Stimulated activated CD8-positive, alpha-beta memory T cell treated with anti-CD3 and anti-CD28 coated beads, Interleukin-4, amount 100 ng/mL, for 48 hours (primary cell): ENCODE data around the gene CD58.

ENCODE experiments used
- DNase-seq: peaks from one replicate; pipeline ENCODE4 v3.0.0-alpha.2; 2020

CD58 gene

DNA sequence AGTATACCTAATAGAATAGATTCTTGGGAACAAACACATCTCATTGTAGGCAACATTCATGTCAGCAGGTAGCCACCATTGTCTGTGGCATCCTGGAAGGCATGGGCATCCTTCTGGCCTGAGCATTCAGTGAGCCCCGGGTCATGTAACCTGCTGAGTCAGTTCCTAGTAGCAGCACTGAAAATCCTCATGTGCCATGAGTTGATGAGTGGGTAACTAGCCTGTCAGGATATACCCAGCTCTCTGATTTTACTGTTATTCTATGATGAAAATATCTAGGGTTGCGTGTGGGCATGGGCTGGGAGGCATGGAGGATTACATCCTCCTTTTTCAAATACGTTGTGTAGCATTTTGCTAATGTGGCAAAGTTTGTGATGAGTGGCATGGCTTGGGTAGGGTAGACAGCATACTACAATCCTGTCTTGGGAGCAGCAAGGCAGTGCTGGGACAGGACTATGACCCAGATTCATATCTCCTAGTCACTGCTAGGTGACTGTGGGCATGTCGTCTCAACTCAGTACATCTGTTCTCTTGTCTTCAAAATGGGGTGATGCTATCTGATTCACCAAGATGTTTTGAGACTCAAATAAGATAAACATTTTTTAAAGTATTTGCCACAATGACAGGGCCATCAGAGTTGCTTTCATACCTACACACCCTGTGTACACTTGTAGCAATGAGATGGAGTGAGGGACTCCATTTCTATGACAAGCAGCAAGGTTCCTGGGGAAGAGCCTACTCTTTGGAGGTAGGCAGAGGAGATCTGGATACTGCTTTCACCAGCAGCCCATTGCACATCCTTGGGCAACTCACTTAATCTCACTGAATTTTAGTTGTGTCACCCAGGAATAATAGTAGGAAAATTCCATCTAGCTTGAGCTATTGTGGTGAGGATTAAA is 62.5 kb downstream of the CD58 start:
- DNase-seq: no peak

DNA sequence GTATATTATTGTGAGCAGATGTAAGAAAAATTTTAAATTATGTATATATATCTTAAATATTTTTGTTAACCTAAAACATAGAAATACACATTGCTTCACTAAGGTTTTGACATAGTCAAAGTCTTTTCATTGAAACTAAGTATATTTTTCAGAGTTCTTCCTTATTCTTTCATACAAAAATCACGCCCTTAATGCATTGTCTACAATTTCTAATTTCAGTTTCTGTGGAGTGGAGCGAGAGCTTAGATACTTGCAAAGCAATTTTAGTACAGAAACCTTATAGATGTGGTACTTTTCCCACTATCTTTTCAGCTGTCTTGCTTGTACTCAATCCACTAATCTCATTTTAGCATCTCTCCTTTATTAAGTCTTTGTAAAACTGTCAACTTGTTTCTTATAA is 63.2 kb downstream of the CD58 start:
- DNase-seq: no peak

DNA sequence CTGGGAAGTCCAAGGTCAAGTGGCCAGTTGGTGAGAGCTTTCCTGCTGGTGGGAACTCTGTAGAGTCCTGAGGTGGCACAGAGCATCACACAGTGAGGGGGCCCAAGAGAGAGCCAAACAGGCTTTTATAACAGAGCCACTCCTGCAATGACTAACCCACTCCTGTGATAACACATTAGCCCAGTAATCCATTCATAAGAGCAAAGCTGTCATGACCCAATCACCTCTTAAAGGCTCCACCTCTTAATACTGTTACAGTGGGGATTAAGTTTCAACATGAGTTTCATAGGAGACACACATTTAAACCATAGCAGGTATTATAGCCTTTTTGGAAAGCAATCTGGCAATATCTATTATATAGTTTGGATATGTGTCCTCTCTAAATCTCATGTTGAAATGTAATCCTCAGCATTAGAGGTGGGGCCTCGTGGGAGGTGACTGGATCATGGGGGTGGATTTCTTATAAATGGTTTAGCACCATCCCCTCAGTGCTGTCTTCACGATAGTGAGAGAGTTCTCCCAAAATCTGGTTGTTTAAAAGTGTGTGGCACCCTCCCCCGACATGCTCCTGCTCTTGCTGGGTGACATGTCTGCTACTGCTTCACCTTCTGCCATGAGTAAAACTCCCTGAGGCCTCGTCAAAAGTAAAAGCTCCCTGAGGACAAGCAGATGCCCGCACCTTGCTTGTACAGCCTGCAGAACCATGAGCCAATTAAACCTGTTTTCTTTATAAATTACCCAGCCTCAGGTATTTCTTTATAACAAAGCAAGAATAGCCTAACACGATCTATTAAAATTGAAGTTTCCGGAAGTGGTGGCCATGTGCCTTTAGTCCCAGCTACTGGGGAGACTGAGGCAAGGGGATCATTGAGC is 64.5 kb downstream of the CD58 start:
- DNase-seq: no peak

DNA sequence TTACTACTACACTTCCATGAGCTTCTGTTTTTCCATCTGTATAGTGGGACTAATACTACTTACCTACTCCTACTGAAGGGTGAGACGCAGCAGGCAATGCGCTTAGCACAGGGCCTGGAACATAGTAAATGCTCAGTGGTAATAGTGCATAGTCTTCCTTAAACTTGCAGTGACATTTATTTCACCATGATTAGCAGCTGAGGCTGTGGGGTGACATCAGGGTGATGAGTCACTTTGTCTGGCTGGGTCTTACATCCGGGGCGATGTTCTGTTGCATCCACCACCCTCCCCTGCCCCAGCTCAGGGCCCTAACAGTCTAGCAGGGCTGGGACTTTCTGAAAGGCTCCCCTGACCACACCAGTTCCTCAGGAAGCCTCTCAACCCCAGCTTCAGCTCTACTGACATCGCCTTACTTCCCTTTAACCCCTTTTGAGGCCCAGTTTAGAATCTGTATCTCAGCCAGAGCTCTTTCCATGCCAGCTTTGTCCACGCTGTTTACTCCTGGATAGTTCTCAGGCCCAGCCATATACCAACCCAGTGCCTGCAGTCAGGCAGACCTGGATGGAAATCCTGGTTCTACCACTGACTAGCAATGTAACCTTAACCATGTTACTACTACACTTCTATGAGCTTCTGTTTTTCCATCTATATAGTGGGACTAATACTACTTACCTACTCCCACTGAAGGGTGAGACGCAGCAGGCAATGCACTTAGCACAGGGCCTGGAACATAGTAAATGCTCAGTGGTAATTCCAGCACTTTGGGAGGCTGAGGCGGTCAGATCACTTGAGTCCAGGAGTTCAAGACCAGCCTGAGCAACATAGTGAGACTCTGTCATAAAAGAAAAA is 66.3 kb downstream of the CD58 start:
- peak; percentile 83 for DNase-seq

DNA sequence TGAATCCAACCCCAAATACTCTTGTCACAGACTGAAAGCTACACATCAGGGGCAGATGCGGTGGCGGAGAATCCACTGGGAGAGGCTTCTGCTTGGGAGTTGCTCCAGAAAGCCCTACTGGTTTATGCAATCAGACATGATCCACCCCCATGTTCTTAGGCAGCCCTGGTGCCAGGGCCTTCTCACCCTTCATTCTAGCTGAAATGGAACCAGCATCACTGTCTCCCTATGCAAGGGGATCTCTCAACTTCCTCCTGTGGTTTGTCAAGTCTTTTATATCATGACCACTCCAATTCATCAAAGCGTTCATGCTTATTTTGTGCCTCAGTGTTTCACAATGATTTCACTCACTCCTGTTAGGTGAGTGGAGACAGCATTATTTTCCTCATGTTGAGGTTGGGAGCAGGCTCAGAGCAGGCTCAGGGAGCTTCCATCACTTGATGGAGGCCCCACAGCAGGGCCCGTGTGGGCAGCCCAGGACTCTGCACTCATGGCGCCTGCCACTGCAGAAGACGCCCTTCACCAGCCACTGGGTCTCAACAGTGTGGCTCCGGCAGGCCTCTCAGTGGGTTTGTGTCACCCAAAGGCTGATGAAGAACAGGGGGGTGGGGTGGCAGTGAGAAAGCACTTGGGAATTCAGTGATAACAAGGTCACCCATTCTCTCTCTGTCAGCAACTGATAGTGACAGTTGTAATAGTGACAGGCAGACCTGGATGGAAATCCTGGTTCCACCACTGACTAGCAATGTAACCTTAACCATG is 67.1 kb downstream of the CD58 start:
- DNase-seq: peak; percentile 50

DNA sequence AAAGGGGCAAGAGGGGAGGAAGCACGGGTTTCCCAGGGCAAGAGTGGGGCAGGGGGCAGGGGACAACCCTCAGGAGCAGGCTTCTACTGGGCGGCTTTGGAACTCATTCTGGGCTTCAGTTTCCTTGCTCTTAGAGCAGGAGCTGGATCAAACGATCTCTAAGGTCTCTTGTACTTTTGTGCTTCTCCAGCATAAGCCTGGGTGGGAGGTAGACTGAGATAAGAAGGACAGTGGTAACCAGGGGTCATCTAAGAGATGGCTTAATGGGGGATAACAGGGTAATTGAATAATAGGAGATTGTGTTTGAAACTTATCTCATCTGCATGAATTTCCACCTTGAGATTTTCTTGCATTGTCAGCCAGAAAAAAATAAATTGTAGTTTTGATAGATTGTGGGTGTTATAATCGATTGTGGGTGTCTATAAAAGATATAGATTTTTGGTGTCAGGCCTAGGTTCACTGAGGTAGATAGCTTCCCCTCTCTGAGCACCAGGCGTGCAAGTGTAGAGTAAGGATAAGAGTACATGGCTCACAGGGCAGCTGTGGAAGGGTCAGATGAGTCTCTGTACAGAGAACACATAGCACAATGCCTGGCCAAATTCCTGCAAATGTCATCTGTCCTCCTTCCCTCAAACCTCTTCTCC is 68.0 kb downstream of the CD58 start:
- DNase-seq: no peak

DNA sequence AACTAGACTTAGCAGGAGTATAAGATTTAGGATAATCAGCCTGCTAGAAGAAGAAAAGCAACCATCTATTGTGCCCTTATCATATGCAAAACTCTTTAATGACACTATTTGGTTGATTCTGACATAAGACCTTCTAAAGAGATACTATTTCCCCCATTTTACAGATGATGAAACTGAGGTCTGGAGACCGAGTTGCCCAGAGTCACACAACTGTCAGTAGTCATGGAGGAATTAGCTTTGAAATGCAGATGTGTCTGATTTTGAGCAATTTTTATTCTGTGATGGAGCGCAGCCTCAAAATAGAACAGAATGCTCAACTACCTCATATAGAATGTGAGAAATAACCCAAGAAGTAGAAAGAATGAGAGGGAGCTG is 69.0 kb downstream of the CD58 start:
- no peak for DNase-seq

DNA sequence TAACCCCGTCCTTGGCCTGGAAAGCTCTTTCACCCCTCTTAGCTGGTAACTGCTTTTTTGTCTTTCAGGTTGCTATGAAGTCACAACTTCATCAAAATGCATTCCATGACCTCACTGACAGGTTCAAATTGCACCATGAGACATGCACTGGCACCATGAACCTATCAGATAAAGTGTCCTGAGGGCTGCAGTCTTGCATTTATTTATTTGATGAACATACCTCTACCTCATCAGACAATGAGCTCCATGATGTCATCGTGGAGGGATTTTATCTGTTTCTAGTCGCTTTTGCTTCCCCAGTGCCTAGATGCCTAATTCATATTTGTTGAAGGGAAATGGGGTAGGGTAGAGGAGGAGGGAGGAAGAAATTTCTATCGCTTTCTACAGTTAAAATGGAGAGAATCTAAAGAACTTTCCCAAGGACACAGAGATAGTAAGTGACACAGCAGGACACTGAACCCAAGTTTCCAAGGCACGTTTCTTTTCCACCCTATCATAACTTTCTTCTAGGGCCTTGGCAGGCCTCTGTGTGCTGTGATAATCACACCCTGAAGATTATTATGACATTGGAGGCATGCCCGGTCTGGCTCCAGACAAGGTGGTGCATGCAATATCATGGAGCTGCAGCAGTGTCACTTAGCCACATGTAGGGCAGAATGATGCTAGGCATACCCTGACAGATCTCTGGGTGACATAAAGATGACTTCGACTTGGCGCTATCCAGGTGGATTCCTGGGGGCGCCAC is 69.5 kb downstream of the CD58 start:
- DNase-seq: no peak

DNA sequence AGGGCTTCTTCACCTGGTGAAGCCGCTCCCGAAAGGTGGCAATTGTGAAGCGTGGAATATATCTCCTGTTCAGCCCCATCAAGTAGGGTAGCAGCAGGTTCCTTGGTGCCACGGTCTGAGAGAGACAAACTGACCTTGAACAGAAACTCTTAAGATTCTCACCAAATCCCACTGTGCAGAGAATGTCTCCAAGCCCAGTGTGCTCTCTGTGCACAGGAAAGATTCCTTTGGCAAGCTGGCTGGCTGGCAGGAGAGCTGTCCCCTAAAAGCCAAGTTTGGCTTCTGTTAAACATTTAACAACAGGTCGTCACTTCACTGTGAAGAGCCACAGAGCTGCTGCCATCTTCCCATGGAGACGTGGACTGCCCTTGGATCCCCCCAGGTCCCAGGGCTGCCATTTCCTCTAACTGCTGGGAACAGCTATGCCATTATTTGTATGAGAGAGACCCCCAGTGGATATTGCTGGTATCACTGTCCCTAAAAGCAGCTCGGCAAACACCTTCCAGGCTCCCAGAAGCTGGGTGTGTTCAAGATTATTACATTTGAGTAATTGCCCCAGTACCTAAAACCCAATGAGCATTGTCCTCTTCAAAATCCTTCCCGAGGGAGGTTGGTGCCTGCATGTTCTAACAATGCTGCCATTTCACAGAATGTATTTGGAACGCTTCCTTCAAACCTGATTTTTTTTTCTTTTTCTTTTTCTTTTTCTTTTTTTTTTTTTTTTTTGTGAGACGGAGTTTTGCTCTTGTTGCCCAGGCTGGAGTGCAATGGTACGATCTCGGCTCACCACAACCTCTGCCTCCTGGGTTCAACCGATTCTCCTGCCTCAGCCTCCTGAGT is 71.8 kb downstream of the CD58 start:
- peak; percentile 60 for DNase-seq

DNA sequence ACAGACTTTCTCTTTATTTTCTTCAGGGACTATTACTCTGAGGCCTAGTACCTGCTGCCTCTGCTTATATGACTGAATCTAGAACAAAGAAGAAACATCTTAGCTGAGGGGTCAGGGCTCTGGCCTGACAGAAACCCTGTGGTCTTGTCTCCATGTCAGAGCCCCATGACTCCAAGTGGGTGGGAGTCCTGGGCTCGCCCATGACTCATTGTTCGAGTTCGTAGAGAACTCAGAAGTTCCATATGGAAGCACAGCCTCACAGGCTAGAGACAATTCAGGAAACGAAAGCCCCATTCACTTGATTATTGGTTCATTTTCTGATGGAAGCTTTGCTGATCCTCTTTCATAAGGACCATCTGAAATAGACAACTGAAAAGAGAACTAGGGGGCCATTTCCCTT is 73.2 kb downstream of the CD58 start:
- DNase-seq: no peak

DNA sequence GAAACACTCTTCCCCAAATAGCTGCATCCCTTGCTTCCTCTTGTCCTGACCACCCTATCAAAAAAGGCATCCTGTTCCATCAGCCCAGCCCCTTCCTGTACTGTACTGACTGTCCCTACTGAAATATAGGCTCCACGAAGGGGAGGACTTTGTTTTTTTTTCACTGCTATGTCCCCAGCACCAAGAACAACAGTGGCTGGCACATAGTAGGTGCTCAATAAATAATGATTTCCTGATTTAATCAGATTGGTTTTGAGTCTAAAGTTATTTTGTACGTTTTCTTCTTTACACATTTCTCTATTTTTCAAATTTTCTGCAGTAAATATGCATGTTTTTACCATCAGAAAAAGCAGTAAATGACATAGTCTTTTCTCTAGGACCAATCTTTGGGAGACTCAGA is 73.9 kb downstream of the CD58 start:
- no peak for DNase-seq

DNA sequence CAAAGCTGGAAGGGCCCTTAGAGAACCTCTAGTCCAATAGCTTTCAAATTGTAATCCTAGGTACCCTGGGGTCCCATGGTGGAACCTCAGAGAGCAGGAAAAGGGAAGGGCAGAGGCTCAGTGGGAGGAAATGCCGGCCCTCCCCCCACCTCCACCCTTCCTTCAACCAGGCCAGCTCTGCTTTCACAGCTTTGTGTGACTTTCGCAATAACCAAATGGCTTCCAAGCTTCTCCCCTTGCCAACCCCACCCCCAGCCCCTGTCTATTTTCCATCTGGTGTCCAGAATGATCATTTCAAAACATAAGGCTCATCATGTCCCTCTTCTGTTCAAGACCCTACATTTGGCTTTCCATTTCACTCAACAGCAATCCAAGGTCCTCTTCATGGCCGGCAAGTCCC is 74.4 kb downstream of the CD58 start:
- DNase-seq: no peak

DNA sequence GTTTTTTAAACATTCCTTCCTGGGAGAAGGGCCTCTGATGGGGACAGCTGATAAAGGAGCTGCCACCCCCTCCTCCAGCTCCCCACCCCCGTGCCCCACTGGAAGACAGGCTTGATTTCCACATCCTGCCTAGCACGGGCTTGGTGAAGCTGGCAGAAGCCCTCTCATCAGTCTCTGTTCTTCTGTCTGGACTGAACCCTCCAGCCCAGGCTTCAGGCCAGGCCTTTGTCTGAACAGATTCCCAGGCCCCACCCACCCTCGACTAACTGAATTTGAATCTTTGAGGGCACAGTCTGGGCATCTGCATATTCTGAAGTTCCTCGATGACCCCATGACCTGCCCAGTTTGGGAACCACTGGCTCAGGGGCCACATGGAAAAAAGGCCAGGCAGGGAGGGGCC is 75.3 kb downstream of the CD58 start:
- DNase-seq: no peak

DNA sequence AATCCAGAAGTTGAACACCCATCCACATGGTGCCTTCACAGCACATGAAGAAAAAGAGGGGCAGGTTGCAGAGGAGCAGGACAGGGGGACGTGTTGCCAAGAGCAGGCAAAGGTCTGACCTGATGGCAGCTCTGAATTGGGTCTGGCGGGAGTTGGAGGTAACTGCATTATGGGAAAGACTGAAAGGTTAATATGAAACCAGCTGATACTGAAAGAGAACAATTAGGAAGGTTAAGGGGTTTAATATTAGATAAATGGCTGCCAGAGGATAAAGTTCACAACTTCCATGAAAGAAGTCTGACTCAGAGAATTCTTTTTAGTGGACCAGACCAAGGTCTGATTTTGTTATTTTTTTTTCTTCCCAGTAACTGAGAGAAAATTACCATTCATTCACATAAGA is 76.1 kb downstream of the CD58 start:
- no peak for DNase-seq

DNA sequence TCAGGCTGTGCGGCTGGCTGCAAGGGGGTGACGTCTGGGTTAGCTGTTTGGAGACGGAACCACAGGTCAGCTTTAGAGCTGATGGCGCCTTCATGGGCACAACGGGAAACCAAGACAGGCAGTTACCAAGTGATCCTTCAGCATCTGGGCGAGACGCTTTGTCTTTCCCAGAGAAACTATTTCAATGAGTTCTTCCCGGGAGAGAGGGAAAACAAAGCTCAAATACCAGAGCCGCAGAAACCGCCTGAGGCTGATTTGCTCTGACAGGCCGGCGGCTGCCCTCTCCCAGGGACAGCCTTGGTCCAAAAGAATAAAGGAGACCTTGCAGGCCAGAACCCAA is 76.5 kb downstream of the CD58 start:
- DNase-seq: no peak

DNA sequence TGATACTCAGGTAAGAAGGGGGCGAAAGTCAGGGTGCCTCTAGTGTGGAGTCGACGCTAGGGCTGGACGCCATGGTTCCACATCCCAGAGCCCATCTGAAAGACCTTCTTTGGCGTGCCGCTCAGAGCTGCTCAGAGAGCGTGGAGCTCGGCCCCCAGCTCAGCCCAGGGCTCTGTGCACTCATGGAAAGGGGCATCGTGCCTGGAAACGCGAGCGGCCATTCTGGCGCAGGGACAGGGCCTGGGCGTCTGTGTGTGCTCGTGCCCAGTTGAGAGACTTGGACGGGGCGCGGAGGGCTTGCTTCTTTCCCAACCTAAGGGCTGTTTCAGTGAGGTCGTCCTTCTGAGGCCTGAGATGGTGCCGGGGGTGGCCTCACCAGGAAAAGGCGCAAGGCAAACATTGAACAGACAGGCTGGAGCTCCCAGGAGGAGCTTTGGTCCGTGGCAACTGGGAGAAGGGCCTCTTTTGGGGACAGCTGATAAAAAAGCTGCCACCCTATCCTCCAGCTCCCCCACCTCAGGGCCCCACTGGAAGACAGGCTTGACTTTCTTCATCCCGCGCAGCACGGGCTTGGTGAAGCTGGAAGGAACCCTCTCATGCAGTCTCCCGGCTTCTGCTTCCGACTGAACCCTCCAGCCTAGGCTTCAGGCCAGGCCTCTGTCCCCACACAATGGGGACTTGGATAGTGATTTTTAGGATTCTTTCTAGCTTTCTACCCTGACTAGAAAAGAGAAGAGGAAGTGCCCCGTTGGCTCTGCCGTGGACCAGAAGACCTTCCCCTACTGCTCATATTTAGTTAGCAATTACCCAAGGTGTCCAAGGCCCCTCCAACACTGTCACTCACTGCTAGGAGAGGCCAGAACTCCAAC is 77.1 kb downstream of the CD58 start:
- DNase-seq: no peak

DNA sequence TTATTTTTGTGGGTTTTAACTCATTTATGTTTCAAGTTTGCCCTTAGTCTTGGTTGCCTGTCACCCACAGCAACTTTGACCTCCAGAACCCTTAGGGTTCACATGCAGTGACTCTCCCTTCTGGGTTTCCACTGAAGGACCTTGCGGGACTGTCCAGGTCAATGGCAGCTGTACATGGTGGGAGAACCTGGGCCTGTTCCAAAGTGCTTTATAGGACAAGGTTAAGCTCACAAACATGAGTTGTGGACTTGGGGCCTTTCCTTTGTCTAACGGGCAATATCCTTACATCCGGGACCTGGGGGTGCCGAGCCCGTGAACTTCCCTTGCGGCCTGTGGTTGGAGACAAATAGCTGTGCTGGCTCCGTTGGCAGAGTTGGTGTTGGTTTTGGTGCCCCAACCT is 77.8 kb downstream of the CD58 start:
- no peak for DNase-seq

DNA sequence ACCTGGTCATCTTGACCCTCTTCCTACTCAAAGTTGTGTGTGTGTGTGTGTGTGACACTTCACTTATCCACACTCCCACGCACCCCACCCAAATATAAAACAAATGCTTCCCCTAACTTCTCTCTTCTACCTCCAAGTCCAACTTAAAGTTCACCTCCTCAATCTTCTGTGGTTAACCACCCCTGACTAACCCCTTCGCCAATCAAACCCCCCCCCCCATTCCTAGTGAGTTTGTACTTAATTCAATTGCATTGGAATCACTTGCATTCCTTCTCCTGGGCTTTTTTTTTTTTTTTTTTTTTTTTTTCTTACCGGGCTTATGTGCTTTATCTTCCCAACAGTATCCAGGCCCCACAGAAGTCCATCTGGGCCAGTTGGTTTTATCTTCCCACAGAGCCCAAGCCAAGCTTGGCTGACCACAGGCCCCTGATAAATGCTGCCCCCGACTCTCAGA is 78.4 kb downstream of the CD58 start:
- no peak for DNase-seq

DNA sequence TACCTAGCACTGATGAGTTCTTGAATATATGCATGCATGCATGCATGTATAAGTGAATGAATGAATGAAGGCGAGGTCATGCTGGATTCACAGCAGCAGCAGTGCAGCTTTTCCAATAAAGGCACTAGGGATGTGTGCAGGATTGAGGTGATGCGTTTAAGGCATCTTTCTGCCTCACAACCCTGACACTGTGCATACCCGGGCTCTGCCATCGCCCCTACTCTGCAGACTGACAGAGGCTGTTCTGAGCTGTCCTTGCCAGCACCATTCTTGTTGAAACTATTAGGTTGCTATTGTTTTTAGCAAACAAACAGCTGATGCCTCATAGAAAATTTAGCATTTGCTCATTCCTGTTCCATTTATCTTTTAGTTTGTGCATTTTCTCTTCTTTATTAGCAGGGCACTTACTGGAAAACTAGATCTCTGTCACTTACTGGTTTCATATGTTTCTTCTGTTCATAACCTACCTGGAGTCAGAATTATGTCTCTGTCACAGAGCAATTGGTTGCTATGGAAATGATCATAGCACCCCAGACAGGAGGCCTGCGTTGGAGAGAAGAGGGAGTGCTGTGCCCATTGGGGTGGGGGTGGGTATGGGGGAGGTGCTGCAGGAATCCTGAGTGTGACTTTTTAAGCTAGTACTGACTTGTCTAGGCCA is 79.0 kb downstream of the CD58 start:
- DNase-seq: no peak
